ENCODE measurements around the gene UVSSA.
"Not testable (repeated sequence)": the region's sequence is repeated elsewhere in the genome, so short reads cannot be mapped to it uniquely, and the experiment has no call there.

Gene UVSSA

GRCh38 chr4:1418494-1419285, 71.7 kb downstream of the UVSSA start:
- no peak overlapping the region for H3K27ac ChIP-seq
- no peaks in the 10 kb centered on the region for H3K79me2 ChIP-seq (ENCODE audit: insufficient read depth, low read depth)
- peaks cover 13% of the 10 kb centered on the region; the same call in 1 of the 2 replicates for H3K27me3 ChIP-seq (ENCODE audit: insufficient read depth, low read depth)
- no peak overlapping the region for H3K4me2 ChIP-seq
- H3K9ac ChIP-seq, result no peak overlapping the region
- no peaks in the 10 kb centered on the region for H4K20me1 ChIP-seq (ENCODE audit: insufficient read depth)
- TF ChIP-seq, protein P1, sequence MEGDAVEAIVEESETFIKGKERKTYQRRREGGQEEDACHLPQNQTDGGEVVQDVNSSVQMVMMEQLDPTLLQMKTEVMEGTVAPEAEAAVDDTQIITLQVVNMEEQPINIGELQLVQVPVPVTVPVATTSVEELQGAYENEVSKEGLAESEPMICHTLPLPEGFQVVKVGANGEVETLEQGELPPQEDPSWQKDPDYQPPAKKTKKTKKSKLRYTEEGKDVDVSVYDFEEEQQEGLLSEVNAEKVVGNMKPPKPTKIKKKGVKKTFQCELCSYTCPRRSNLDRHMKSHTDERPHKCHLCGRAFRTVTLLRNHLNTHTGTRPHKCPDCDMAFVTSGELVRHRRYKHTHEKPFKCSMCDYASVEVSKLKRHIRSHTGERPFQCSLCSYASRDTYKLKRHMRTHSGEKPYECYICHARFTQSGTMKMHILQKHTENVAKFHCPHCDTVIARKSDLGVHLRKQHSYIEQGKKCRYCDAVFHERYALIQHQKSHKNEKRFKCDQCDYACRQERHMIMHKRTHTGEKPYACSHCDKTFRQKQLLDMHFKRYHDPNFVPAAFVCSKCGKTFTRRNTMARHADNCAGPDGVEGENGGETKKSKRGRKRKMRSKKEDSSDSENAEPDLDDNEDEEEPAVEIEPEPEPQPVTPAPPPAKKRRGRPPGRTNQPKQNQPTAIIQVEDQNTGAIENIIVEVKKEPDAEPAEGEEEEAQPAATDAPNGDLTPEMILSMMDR (conservative IDR thresholded peaks at IDR 0.05; ENCODE audit: low read depth, low read length), result no peak
- H3K36me3 ChIP-seq (ENCODE audit: insufficient read depth), result no peaks in the 10 kb centered on the region
- H2AFZ ChIP-seq (ENCODE audit: low read depth), result no peak overlapping the region
- H3K4me3 ChIP-seq (IDR thresholded peaks at IDR 0.05; ENCODE audit: insufficient read depth, low read depth, low read length), result no peak overlapping the region
- no peaks in the 10 kb centered on the region for H3K4me1 ChIP-seq (ENCODE audit: low read depth, poor library complexity, severe bottlenecking)

DNA sequence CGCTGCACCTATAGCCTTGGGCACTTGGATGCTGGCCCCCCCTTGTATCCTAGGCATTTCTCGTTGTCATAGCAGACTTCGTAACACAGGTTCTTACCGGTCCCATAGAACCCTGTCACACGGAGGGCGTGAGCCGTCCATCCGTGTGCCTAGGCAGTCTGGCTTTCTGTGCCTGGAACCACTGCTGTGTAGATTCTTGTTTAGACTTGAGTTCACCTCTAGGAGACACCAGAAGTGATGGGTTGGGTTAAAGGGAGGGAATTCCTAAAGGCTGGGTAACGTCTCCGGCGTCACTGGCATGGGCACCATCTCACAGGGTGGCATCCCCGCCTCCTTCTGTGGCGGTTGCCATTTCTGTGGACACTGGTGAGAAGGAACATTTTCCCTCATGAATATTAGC, 72.7 kb downstream of the UVSSA start:
- TF ChIP-seq, protein P1 (conservative IDR thresholded peaks at IDR 0.05; ENCODE audit: low read depth, low read length), result no peak
- H3K27ac ChIP-seq, result no peak overlapping the region
- H4K20me1 ChIP-seq (ENCODE audit: insufficient read depth), result no peaks in the 10 kb centered on the region
- H3K4me2 ChIP-seq, result no peak overlapping the region
- no peaks in the 10 kb centered on the region for H3K4me1 ChIP-seq (ENCODE audit: low read depth, poor library complexity, severe bottlenecking)
- H3K27me3 ChIP-seq (ENCODE audit: insufficient read depth, low read depth), result peaks cover 13% of the 10 kb centered on the region; the same call in 1 of the 2 replicates
- H3K9ac ChIP-seq, result no peak overlapping the region
- H3K79me2 ChIP-seq (ENCODE audit: insufficient read depth, low read depth), result no peaks in the 10 kb centered on the region
- no peaks in the 10 kb centered on the region for H3K36me3 ChIP-seq (ENCODE audit: insufficient read depth)
- no peak overlapping the region for H2AFZ ChIP-seq (ENCODE audit: low read depth)
- H3K4me3 ChIP-seq (IDR thresholded peaks at IDR 0.05; ENCODE audit: insufficient read depth, low read depth, low read length), result no peak overlapping the region

DNA sequence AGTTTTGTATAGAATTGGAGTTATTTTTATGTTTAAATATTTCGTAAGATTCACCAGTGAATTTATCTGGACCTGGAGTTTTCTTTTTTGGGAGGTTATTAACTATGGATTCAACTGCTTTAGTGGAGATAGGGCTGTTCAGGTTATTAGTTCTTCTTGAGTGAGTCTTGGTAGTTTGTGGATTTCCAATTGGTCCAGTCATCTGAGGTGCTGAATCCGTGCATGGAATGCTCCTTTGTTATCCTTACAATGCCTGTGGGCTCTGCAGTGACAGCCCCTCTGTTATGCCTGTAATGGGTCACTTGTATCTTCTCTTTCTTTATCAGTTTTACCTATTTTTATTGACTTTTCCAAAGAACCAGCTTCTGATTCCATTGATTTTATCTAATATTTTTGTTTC, 74.6 kb downstream of the UVSSA start:
- no peak overlapping the region for H3K4me3 ChIP-seq (IDR thresholded peaks at IDR 0.05; ENCODE audit: insufficient read depth, low read depth, low read length)

GRCh38 chr4:1427010-1427409, 80.0 kb downstream of the UVSSA start:
- peaks cover 26% of the 10 kb centered on the region for H3K27me3 ChIP-seq (ENCODE audit: insufficient read depth, low read depth)
- no peaks in the 10 kb centered on the region for H3K79me2 ChIP-seq (ENCODE audit: insufficient read depth, low read depth)
- no peak overlapping the region for H3K27ac ChIP-seq
- H3K4me2 ChIP-seq, result no peak overlapping the region
- TF ChIP-seq, protein P1 (conservative IDR thresholded peaks at IDR 0.05; ENCODE audit: low read depth, low read length), result no peak
- H2AFZ ChIP-seq (ENCODE audit: low read depth), result no peak overlapping the region
- no peaks in the 10 kb centered on the region for H3K36me3 ChIP-seq (ENCODE audit: insufficient read depth)
- no peak overlapping the region for H3K9ac ChIP-seq
- no peaks in the 10 kb centered on the region for H3K4me1 ChIP-seq (ENCODE audit: low read depth, poor library complexity, severe bottlenecking)
- no peak overlapping the region for H3K4me3 ChIP-seq (IDR thresholded peaks at IDR 0.05; ENCODE audit: insufficient read depth, low read depth, low read length)
- no peaks in the 10 kb centered on the region for H4K20me1 ChIP-seq (ENCODE audit: insufficient read depth)

More for the DNA sequence above, 74.6 kb downstream of the UVSSA start:
- Histone ChIP-seq H3K27me3 (ENCODE audit: insufficient read depth, low read depth) (peaks cover 20% of the 10 kb centered on the region; the same call in 1 of the 2 replicates), H3K4me2 (no peak overlapping the region), H3K9ac (no peak overlapping the region), H3K27ac (no peak overlapping the region), H2AFZ (ENCODE audit: low read depth) (no peak overlapping the region), H3K36me3 (ENCODE audit: insufficient read depth) (no peaks in the 10 kb centered on the region), H3K79me2 (ENCODE audit: insufficient read depth, low read depth) (no peaks in the 10 kb centered on the region), H3K4me1 (ENCODE audit: low read depth, poor library complexity, severe bottlenecking) (no peaks in the 10 kb centered on the region), H4K20me1 (ENCODE audit: insufficient read depth) (no peaks in the 10 kb centered on the region)
- TF ChIP-seq, protein P1 (conservative IDR thresholded peaks at IDR 0.05; ENCODE audit: low read depth, low read length), result no peak

DNA sequence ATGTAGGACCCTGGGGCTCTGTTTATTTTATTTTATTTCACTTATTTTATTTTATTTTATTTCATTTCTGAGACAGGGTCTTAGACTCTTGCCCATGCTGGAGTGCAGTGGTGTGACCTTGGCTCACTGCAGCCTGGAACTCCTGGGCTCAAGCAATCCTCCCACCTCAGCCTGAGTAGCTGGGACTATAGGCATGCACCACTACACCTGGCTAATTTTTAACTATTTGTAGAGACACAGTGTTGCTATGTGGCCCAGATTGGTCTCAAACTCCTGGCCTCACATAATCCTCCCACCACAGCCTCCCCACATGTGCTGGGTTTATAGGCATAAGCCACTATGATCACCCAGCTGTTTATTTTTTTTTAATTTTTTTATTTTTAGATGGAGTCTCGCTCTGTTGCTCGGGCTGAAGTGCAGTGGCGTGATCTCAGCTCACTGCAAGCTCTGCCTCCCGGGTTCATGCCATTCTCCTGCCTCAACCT, 96.7 kb downstream of the UVSSA start:
- not testable (repeated sequence) for H3K4me1 ChIP-seq (ENCODE audit: low read depth, poor library complexity, severe bottlenecking); H3K27ac ChIP-seq; H3K36me3 ChIP-seq (ENCODE audit: insufficient read depth)

More for the DNA sequence above, 96.7 kb downstream of the UVSSA start:
- H2AFZ ChIP-seq (ENCODE audit: low read depth); H3K79me2 ChIP-seq (ENCODE audit: insufficient read depth, low read depth); H3K4me2 ChIP-seq; H3K9ac ChIP-seq; H4K20me1 ChIP-seq (ENCODE audit: insufficient read depth); H3K27me3 ChIP-seq (ENCODE audit: insufficient read depth, low read depth); H3K4me3 ChIP-seq (IDR thresholded peaks at IDR 0.05; ENCODE audit: insufficient read depth, low read depth, low read length): not testable (repeated sequence)

All from KMS-11 (cell line).